ENCODE results near the gene MRM2. TPM values are rescaled to one million over a fixed set of nuclear protein-coding genes. Genes with fewer than 3 reads are reported as not detected.

MRM2 gene
- total RNA-seq, 1 donor from 2014 or later, result 19.1 TPM

- peaks cover 26% of the 10 kb centered on the region for H3K36me3 Mint-ChIP-seq (ENCODE audit: low read depth, unreplicated experiment)
- no peak overlapping the region for H3K27ac Mint-ChIP-seq (ENCODE audit: unreplicated experiment)
- no peaks in the 10 kb centered on the region for H3K9me3 Mint-ChIP-seq (ENCODE audit: unreplicated experiment)
Observed at GRCh38 chr7:2191016-2191415, 51.0 kb downstream of the MRM2 start.

GRCh38 chr7:2190531-2190930, 51.5 kb downstream of the MRM2 start:
- no peak for DNase-seq (ENCODE audit: low spot score)
- Mint-ChIP-seq H3K4me1 (ENCODE audit: unreplicated experiment) (no peaks in the 10 kb centered on the region), H3K27ac (ENCODE audit: unreplicated experiment) (no peak overlapping the region), H3K36me3 (ENCODE audit: low read depth, unreplicated experiment) (peaks cover 21% of the 10 kb centered on the region), H3K27me3 (ENCODE audit: unreplicated experiment) (no peaks in the 10 kb centered on the region), H3K4me3 (ENCODE audit: unreplicated experiment) (no peak overlapping the region), H3K9me3 (ENCODE audit: unreplicated experiment) (no peaks in the 10 kb centered on the region)
- no peak for TF ChIP-seq CTCF (IDR thresholded peaks at IDR 0.05; ENCODE audit: unreplicated experiment)

More at GRCh38 chr7:2191016-2191415, 51.0 kb downstream of the MRM2 start:
- H3K4me1 Mint-ChIP-seq (ENCODE audit: unreplicated experiment), result no peaks in the 10 kb centered on the region
- no peak overlapping the region for H3K4me3 Mint-ChIP-seq (ENCODE audit: unreplicated experiment)
- H3K27me3 Mint-ChIP-seq (ENCODE audit: unreplicated experiment), result no peaks in the 10 kb centered on the region
- no peak for DNase-seq (ENCODE audit: low spot score)
- no peak for TF ChIP-seq CTCF (IDR thresholded peaks at IDR 0.05; ENCODE audit: unreplicated experiment)

- no peak for DNase-seq (ENCODE audit: low spot score)
- TF ChIP-seq CTCF (IDR thresholded peaks at IDR 0.05; ENCODE audit: unreplicated experiment), result no peak
- Mint-ChIP-seq H3K4me1 (ENCODE audit: unreplicated experiment) (peaks cover 4% of the 10 kb centered on the region), H3K27me3 (ENCODE audit: unreplicated experiment) (no peaks in the 10 kb centered on the region), H3K4me3 (ENCODE audit: unreplicated experiment) (no peak overlapping the region), H3K36me3 (ENCODE audit: low read depth, unreplicated experiment) (peaks cover 23% of the 10 kb centered on the region), H3K9me3 (ENCODE audit: unreplicated experiment) (no peaks in the 10 kb centered on the region), H3K27ac (ENCODE audit: unreplicated experiment) (no peak overlapping the region)
Observed at GRCh38 chr7:2186166-2186565, 55.8 kb downstream of the MRM2 start.

GRCh38 chr7:2185715-2186114, 56.3 kb downstream of the MRM2 start:
- Mint-ChIP-seq H3K4me1 (ENCODE audit: unreplicated experiment) (peaks cover 8% of the 10 kb centered on the region), H3K27ac (ENCODE audit: unreplicated experiment) (no peak overlapping the region), H3K4me3 (ENCODE audit: unreplicated experiment) (no peak overlapping the region), H3K9me3 (ENCODE audit: unreplicated experiment) (no peaks in the 10 kb centered on the region), H3K36me3 (ENCODE audit: low read depth, unreplicated experiment) (peaks cover 23% of the 10 kb centered on the region), H3K27me3 (ENCODE audit: unreplicated experiment) (no peaks in the 10 kb centered on the region)
- DNase-seq (ENCODE audit: low spot score), result no peak
- no peak for TF ChIP-seq CTCF (IDR thresholded peaks at IDR 0.05; ENCODE audit: unreplicated experiment)

Small RNA genes lying within 50 kb of the gene (microRNA-seq; reads per million reads assigned to microRNA genes)
- gene MIR6836 (ENCODE audit: unreplicated experiment), result 1.5 reads per million, percentile 23 among the genes with 10 or more reads in this experiment

Other genes with a start within 250 kb of the MRM2 start
- gene MAD1L1, start 9.3 kb downstream of the MRM2 start, total RNA-seq (ENCODE audit: unreplicated experiment), result 43.3 TPM
- gene NUDT1, start within 50 bp of the MRM2 start, total RNA-seq (ENCODE audit: unreplicated experiment), result 14.2 TPM
- gene SNX8, start 72.2 kb upstream of the MRM2 start, total RNA-seq (ENCODE audit: unreplicated experiment), result 40.7 TPM
- gene EIF3B, start 112.6 kb upstream of the MRM2 start, total RNA-seq (ENCODE audit: unreplicated experiment), result 125 TPM
- 26.9 TPM for gene CHST12, start 161.4 kb upstream of the MRM2 start, total RNA-seq (ENCODE audit: unreplicated experiment)
- gene GRIFIN, start 234.2 kb upstream of the MRM2 start, total RNA-seq (ENCODE audit: unreplicated experiment), result not detected